ENCODE measurements around the gene GAB3.
A peak's percentile ranks its signal among the peaks of the same experiment; 100 is the strongest.

Gene GAB3

GRCh38 chrX:154780968-154781367 is 30.1 kb upstream of the GAB3 start:
- Histone ChIP-seq H3K36me3 (ENCODE audit: control insufficient read depth, insufficient read depth, low read length) (peaks cover 5% of the 10 kb centered on the region), H3K27me3 (ENCODE audit: control insufficient read depth, insufficient read depth, low read length, poor library complexity, severe bottlenecking) (no peaks in the 10 kb centered on the region), H3K4me3 (ENCODE audit: insufficient read depth, low read depth, low read length) (no peak overlapping the region), H3K4me1 (ENCODE audit: control insufficient read depth, insufficient read depth, low read length) (no peaks in the 10 kb centered on the region), H3K9me3 (ENCODE audit: control insufficient read depth, low read length) (no peaks in the 10 kb centered on the region), H3K27ac (ENCODE audit: insufficient read depth, low read depth, low read length, poor library complexity, severe bottlenecking) (no peak overlapping the region)
- 90 to 96% methylated on average over 5 of the region's 9 CpGs for WGBS, 2 experiments

- H3K4me1 ChIP-seq (ENCODE audit: control insufficient read depth, insufficient read depth, low read length), result no peaks in the 10 kb centered on the region
- no peaks in the 10 kb centered on the region for H3K27me3 ChIP-seq (ENCODE audit: control insufficient read depth, insufficient read depth, low read length, poor library complexity, severe bottlenecking)
- no peak overlapping the region for H3K27ac ChIP-seq (ENCODE audit: insufficient read depth, low read depth, low read length, poor library complexity, severe bottlenecking)
- H3K36me3 ChIP-seq (ENCODE audit: control insufficient read depth, insufficient read depth, low read length), result peaks cover 11% of the 10 kb centered on the region
- 95 to 96% methylated on average over 4 of the region's 4 CpGs for WGBS, 2 experiments
- H3K4me3 ChIP-seq (ENCODE audit: insufficient read depth, low read depth, low read length), result no peak overlapping the region
- H3K9me3 ChIP-seq (ENCODE audit: control insufficient read depth, low read length), result no peaks in the 10 kb centered on the region
These were observed 28.4 kb upstream of the GAB3 start for GRCh38 chrX:154779261-154779660.

GRCh38 chrX:154776753-154777152 is 25.9 kb upstream of the GAB3 start:
- Histone ChIP-seq H3K4me3 (ENCODE audit: insufficient read depth, low read depth, low read length) (no peak overlapping the region), H3K27me3 (ENCODE audit: control insufficient read depth, insufficient read depth, low read length, poor library complexity, severe bottlenecking) (no peaks in the 10 kb centered on the region), H3K9me3 (ENCODE audit: control insufficient read depth, low read length) (no peaks in the 10 kb centered on the region), H3K36me3 (ENCODE audit: control insufficient read depth, insufficient read depth, low read length) (peaks cover 21% of the 10 kb centered on the region), H3K4me1 (ENCODE audit: control insufficient read depth, insufficient read depth, low read length) (no peaks in the 10 kb centered on the region), H3K27ac (ENCODE audit: insufficient read depth, low read depth, low read length, poor library complexity, severe bottlenecking) (no peak overlapping the region)
- 95 to 100% methylated on average over 2 of the region's 2 CpGs for WGBS, 2 experiments

- peaks cover 23% of the 10 kb centered on the region for H3K36me3 ChIP-seq (ENCODE audit: control insufficient read depth, insufficient read depth, low read length)
- no peak overlapping the region for H3K27ac ChIP-seq (ENCODE audit: insufficient read depth, low read depth, low read length, poor library complexity, severe bottlenecking)
These were observed 24.8 kb upstream of the GAB3 start for GRCh38 chrX:154775419-154776349.

GRCh38 chrX:154774622-154775021 is 23.7 kb upstream of the GAB3 start:
- Histone ChIP-seq H3K36me3 (ENCODE audit: control insufficient read depth, insufficient read depth, low read length) (peaks cover 30% of the 10 kb centered on the region), H3K4me3 (ENCODE audit: insufficient read depth, low read depth, low read length) (no peak overlapping the region), H3K27me3 (ENCODE audit: control insufficient read depth, insufficient read depth, low read length, poor library complexity, severe bottlenecking) (no peaks in the 10 kb centered on the region), H3K4me1 (ENCODE audit: control insufficient read depth, insufficient read depth, low read length) (no peaks in the 10 kb centered on the region), H3K27ac (ENCODE audit: insufficient read depth, low read depth, low read length, poor library complexity, severe bottlenecking) (no peak overlapping the region), H3K9me3 (ENCODE audit: control insufficient read depth, low read length) (no peaks in the 10 kb centered on the region)
- WGBS, 2 experiments, result 95 to 97% methylated on average over 5 of the region's 5 CpGs

More at GRCh38 chrX:154775419-154776349, 24.8 kb upstream of the GAB3 start:
- Histone ChIP-seq H3K9me3 (ENCODE audit: control insufficient read depth, low read length) (no peaks in the 10 kb centered on the region), H3K27me3 (ENCODE audit: control insufficient read depth, insufficient read depth, low read length, poor library complexity, severe bottlenecking) (no peaks in the 10 kb centered on the region), H3K4me1 (ENCODE audit: control insufficient read depth, insufficient read depth, low read length) (no peaks in the 10 kb centered on the region), H3K4me3 (ENCODE audit: insufficient read depth, low read depth, low read length) (no peak overlapping the region)
- WGBS, 2 experiments, result 95 to 96% methylated on average over 15 of the region's 15 CpGs

- WGBS, 2 experiments, result 0% methylated on average over 84 of the region's 84 CpGs
- no peaks in the 10 kb centered on the region for H3K27me3 ChIP-seq (ENCODE audit: control insufficient read depth, insufficient read depth, low read length, poor library complexity, severe bottlenecking)
These were observed 11.8 kb upstream of the GAB3 start, which contains the start of gene DKC1 for GRCh38 chrX:154762537-154763296. Gene DKC1 (plus strand): TSS chrX:154762864. CDS start chrX:154762966, 102 bp downstream.

GRCh38 chrX:154761977-154762536 is 11.2 kb upstream of the GAB3 start:
- Histone ChIP-seq H3K4me3 (ENCODE audit: insufficient read depth, low read depth, low read length) (peak overlapping the region; percentile 61), H3K4me1 (ENCODE audit: control insufficient read depth, insufficient read depth, low read length) (no peaks in the 10 kb centered on the region), H3K36me3 (ENCODE audit: control insufficient read depth, insufficient read depth, low read length) (peaks cover 12% of the 10 kb centered on the region), H3K27ac (ENCODE audit: insufficient read depth, low read depth, low read length, poor library complexity, severe bottlenecking) (no peak overlapping the region), H3K27me3 (ENCODE audit: control insufficient read depth, insufficient read depth, low read length, poor library complexity, severe bottlenecking) (no peaks in the 10 kb centered on the region), H3K9me3 (ENCODE audit: control insufficient read depth, low read length) (no peaks in the 10 kb centered on the region)
- 45 to 64% methylated on average over 7 to 8 of the region's 11 CpGs for WGBS, 2 experiments

More at GRCh38 chrX:154762537-154763296, 11.8 kb upstream of the GAB3 start, which contains the start of gene DKC1:
- Histone ChIP-seq H3K27ac (ENCODE audit: insufficient read depth, low read depth, low read length, poor library complexity, severe bottlenecking) (peak within 1 kb of the TSS; percentile 30), H3K36me3 (ENCODE audit: control insufficient read depth, insufficient read depth, low read length) (peaks cover 18% of the 10 kb centered on the region), H3K4me3 (ENCODE audit: insufficient read depth, low read depth, low read length) (peak within 1 kb of the TSS; percentile 61), H3K4me1 (ENCODE audit: control insufficient read depth, insufficient read depth, low read length) (no peaks in the 10 kb centered on the region), H3K9me3 (ENCODE audit: control insufficient read depth, low read length) (no peaks in the 10 kb centered on the region)

- WGBS, 2 experiments, result 94 to 99% methylated on average over 4 of the region's 4 CpGs
- H3K27me3 ChIP-seq (ENCODE audit: control insufficient read depth, insufficient read depth, low read length, poor library complexity, severe bottlenecking), result peaks cover 4% of the 10 kb centered on the region
- H3K9me3 ChIP-seq (ENCODE audit: control insufficient read depth, low read length), result no peaks in the 10 kb centered on the region
- H3K27ac ChIP-seq (ENCODE audit: insufficient read depth, low read depth, low read length, poor library complexity, severe bottlenecking), result no peak overlapping the region
- no peaks in the 10 kb centered on the region for H3K4me1 ChIP-seq (ENCODE audit: control insufficient read depth, insufficient read depth, low read length)
- H3K36me3 ChIP-seq (ENCODE audit: control insufficient read depth, insufficient read depth, low read length), result no peaks in the 10 kb centered on the region
- H3K4me3 ChIP-seq (ENCODE audit: insufficient read depth, low read depth, low read length), result no peak overlapping the region
These were observed 7.8 kb upstream of the GAB3 start for GRCh38 chrX:154758696-154759095.

- no peaks in the 10 kb centered on the region for H3K4me1 ChIP-seq (ENCODE audit: control insufficient read depth, insufficient read depth, low read length)
- WGBS, 2 experiments, result 90 to 93% methylated on average over 9 of the region's 9 CpGs
- no peak overlapping the region for H3K4me3 ChIP-seq (ENCODE audit: insufficient read depth, low read depth, low read length)
- peaks cover 56% of the 10 kb centered on the region for H3K27me3 ChIP-seq (ENCODE audit: control insufficient read depth, insufficient read depth, low read length, poor library complexity, severe bottlenecking)
- no peaks in the 10 kb centered on the region for H3K36me3 ChIP-seq (ENCODE audit: control insufficient read depth, insufficient read depth, low read length)
- H3K9me3 ChIP-seq (ENCODE audit: control insufficient read depth, low read length), result no peaks in the 10 kb centered on the region
- no peak overlapping the region for H3K27ac ChIP-seq (ENCODE audit: insufficient read depth, low read depth, low read length, poor library complexity, severe bottlenecking)
These were observed 893 bp upstream of the GAB3 start for GRCh38 chrX:154751669-154752271.
